Ascending aorta (tissue), 2 donors: ENCODE measurements around the gene CCDC180. TPM values are rescaled to one million over a fixed set of nuclear protein-coding genes. Genes with fewer than 3 reads are reported as not detected.

Source experiments
- DNase-seq, 2 donors: peaks; one replicate each; pipeline ENCODE4 v3.0.0-alpha.2; 2019; ENCODE audit warnings: low spot score in 2 of 2
- H3K27ac ChIP-seq, 2 donors: fragments of 200-600 bp; sonication (generic); one replicate each; pipeline ENCODE4 v1.5.1; 2016 to 2017; ENCODE audit warnings: mild to moderate bottlenecking in 1 of 2
- H3K27me3 ChIP-seq: fragments of 200-600 bp; sonication (generic); one replicate; pipeline ENCODE4 v1.5.1; 2017
- H3K36me3 ChIP-seq, 2 donors: fragments of 200-600 bp; sonication (generic); one replicate each; pipeline ENCODE4 v1.5.1; 2016
- H3K4me1 ChIP-seq, 2 donors: fragments of 200-600 bp; sonication (generic); one replicate each; pipeline ENCODE4 v1.5.1; 2016 to 2017; ENCODE audit warnings: mild to moderate bottlenecking in 1 of 2
- H3K4me3 ChIP-seq, 2 donors: fragments of 200-600 bp; sonication (generic); one replicate each; pipeline ENCODE4 v1.5.1; 2016 to 2017; ENCODE audit warnings: mild to moderate bottlenecking in 1 of 2
- H3K9me3 ChIP-seq, 2 donors: fragments of 200-600 bp; sonication (generic); one replicate each; pipeline ENCODE4 v1.5.1; 2016
- intact Hi-C: fragments of 100-400 bp; cut with DNase I; formaldehyde crosslinking; loops from one replicate; pipeline ENCODE4 v1.15.1; 2023
- total RNA-seq: library from RNA; depleted of rRNA; stranded (reverse); fragments of >200 nt; gene quantifications from one replicate; pipeline ENCODE4 v1.1.0, GENCODE V29; 2016
- TF ChIP-seq, protein P1 (sequence below), 3 experiments: fragments of 200-600 bp in 2 of 3; fragments of 450-650 bp in 1 of 3; sonication (generic) in 2 of 3; IDR thresholded peaks; one replicate each; pipeline ENCODE4 v1.5.1; 2016 to 2019; ENCODE audit warnings: antibody characterized with exemption in 3 of 3, mild to moderate bottlenecking in 1 of 3, moderate library complexity in 1 of 3

CCDC180 gene
- total RNA-seq, 1 donor from 2014 or later = 4.8 TPM

DNA sequence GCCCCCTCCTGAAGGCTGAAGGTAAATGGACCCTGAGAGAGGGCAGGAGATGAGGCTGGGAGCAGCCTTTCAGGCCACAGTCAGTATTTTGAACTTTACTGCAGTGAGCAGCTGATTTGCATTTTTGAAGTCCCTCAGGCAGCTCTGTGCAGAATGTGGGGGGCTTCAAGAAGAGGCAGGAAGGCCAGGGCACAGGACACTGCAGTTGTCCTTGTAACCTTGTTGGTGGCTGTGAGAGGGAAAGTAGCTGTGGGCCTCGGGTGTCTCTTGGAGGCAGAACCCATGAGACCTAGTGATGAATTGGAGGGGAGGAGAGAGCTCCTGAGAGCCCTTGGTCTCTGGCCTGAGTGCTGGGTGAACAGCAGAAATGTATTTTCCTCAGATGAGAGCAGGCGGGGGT is 2.6 kb downstream of the CCDC180 start:
- intact Hi-C loops = no loop called here
- Histone ChIP-seq H3K4me3 (no peak overlapping the region), H3K4me1 (peaks cover 0 to 4% of the 10 kb centered on the region in 2 donors), H3K27ac (no peak overlapping the region), H3K9me3 (no peaks in the 10 kb centered on the region), H3K27me3 (no peaks in the 10 kb centered on the region), H3K36me3 (peaks cover 8 to 31% of the 10 kb centered on the region in 2 donors)
- TF ChIP-seq, protein P1, sequence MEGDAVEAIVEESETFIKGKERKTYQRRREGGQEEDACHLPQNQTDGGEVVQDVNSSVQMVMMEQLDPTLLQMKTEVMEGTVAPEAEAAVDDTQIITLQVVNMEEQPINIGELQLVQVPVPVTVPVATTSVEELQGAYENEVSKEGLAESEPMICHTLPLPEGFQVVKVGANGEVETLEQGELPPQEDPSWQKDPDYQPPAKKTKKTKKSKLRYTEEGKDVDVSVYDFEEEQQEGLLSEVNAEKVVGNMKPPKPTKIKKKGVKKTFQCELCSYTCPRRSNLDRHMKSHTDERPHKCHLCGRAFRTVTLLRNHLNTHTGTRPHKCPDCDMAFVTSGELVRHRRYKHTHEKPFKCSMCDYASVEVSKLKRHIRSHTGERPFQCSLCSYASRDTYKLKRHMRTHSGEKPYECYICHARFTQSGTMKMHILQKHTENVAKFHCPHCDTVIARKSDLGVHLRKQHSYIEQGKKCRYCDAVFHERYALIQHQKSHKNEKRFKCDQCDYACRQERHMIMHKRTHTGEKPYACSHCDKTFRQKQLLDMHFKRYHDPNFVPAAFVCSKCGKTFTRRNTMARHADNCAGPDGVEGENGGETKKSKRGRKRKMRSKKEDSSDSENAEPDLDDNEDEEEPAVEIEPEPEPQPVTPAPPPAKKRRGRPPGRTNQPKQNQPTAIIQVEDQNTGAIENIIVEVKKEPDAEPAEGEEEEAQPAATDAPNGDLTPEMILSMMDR (IDR thresholded peaks at IDR 0.05) = no peak
- DNase-seq = no peak

DNA sequence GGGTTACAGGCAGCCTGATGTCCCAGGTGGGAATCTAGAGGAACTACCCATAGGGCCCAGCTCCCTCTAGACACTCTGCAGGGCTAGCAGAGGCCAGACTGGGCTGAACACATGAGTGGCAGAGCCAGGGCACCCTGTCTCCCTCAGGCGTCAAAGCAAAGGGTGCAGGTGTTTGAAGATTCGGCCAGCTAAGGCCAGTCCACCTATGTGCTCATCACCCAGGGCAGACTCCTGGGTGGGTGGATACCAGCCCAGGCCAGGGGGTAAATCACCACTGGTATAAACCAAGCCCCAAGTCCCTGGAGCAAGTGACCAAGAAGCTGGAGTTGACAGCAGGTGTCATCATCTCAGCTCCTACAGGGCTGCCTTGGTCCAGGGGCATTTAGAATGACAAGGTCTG is 3.4 kb downstream of the CCDC180 start:
- Histone ChIP-seq H3K4me1 (peaks cover 0 to 4% of the 10 kb centered on the region in 2 donors), H3K36me3 (peaks cover 8 to 40% of the 10 kb centered on the region in 2 donors), H3K4me3 (no peak overlapping the region), H3K27me3 (no peaks in the 10 kb centered on the region), H3K9me3 (no peaks in the 10 kb centered on the region), H3K27ac (no peak overlapping the region)
- no peak for DNase-seq
- TF ChIP-seq, protein P1 (IDR thresholded peaks at IDR 0.05) = no peak
- intact Hi-C loops = no loop called here

- Histone ChIP-seq H3K27me3 (no peaks in the 10 kb centered on the region), H3K36me3 (peaks cover 8 to 46% of the 10 kb centered on the region in 2 donors), H3K4me1 (peaks cover 0 to 4% of the 10 kb centered on the region in 2 donors), H3K27ac (no peak overlapping the region), H3K4me3 (no peak overlapping the region), H3K9me3 (no peaks in the 10 kb centered on the region)
- DNase-seq = no peak
- intact Hi-C loops = no loop called here
- TF ChIP-seq, protein P1 (IDR thresholded peaks at IDR 0.05) = no peak
Measured at GRCh38 chr9:97311798-97312500, 4.5 kb downstream of the CCDC180 start.

DNA sequence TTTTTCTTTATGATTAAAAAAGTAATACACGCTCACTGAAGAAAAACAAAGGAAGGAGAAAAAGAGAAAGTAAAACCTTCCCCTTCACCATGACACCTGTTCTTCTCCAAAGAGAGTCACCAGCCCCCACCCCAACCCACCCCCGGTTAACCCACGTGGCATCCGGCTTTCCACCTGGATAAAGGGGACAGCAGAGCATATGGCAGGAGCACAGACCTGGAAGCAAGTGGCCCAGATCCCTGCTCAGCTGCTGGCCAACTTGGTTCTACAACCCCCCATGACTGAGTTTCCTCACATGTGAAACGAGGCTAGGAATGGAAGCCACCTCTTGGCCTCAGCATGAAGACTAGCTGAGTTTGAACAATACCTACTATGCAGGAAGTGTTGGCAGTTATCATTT is 5.1 kb downstream of the CCDC180 start:
- TF ChIP-seq, protein P1 (IDR thresholded peaks at IDR 0.05) = no peak
- Histone ChIP-seq H3K27ac (no peak overlapping the region), H3K27me3 (no peaks in the 10 kb centered on the region), H3K36me3 (peaks cover 8 to 50% of the 10 kb centered on the region in 2 donors), H3K4me1 (no peaks in the 10 kb centered on the region), H3K9me3 (no peaks in the 10 kb centered on the region), H3K4me3 (no peak overlapping the region)
- DNase-seq = no peak
- intact Hi-C loops = no loop called here

- TF ChIP-seq, protein P1 (IDR thresholded peaks at IDR 0.05) = no peak
- H3K4me1 ChIP-seq = no peaks in the 10 kb centered on the region
- intact Hi-C loops = no loop called here
- H3K9me3 ChIP-seq = no peaks in the 10 kb centered on the region
- peaks cover 8 to 57% of the 10 kb centered on the region in 2 donors for H3K36me3 ChIP-seq
- H3K4me3 ChIP-seq = no peak overlapping the region
- no peak for DNase-seq
- H3K27me3 ChIP-seq = no peaks in the 10 kb centered on the region
- H3K27ac ChIP-seq = no peak overlapping the region
Measured at GRCh38 chr9:97313243-97313642, 5.8 kb downstream of the CCDC180 start.
